Subcutaneous adipose tissue (tissue), 4 donors: ENCODE measurements around the gene ARL8A. TPM values are rescaled to one million over a fixed set of nuclear protein-coding genes. Genes with fewer than 3 reads are reported as not detected.

Source experiments
- total RNA-seq, 4 donors: library from RNA; depleted of rRNA; stranded (reverse); fragments of >200 nt; gene quantifications; one replicate each; pipeline ENCODE4 v1.1.0, GENCODE V29; 2016
- TF ChIP-seq, protein P1 (sequence below): fragments of 450-650 bp; IDR thresholded peaks from one replicate; pipeline ENCODE4 v1.5.1; 2016; ENCODE audit warnings: low read depth, mild to moderate bottlenecking, control low read depth, antibody characterized with exemption, moderate library complexity

Gene ARL8A
- total RNA-seq, 4 donors from 2014 or later: 28.5 to 52.0 (median 38.4) TPM

DNA sequence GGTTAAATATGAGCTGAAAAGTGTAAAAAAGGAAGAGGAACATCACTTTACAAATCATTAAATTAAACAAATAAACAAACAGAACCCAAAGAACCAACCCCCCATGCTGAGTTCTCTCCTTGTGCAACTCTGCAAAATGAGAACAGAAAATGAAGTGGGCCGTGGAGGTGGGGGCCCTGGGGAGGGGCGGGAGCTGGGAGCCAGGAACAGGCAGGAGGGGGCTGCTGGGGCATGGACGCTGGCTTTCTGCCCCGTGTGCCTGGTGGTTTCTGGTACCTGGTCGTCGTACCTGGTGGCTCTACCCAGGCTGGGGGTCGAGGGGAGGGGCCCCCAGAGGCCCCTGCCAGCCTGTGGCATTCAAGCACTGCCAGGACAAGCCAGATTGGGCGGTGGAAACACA lies 11.0 kb downstream of the ARL8A start:
- TF ChIP-seq, protein P1, sequence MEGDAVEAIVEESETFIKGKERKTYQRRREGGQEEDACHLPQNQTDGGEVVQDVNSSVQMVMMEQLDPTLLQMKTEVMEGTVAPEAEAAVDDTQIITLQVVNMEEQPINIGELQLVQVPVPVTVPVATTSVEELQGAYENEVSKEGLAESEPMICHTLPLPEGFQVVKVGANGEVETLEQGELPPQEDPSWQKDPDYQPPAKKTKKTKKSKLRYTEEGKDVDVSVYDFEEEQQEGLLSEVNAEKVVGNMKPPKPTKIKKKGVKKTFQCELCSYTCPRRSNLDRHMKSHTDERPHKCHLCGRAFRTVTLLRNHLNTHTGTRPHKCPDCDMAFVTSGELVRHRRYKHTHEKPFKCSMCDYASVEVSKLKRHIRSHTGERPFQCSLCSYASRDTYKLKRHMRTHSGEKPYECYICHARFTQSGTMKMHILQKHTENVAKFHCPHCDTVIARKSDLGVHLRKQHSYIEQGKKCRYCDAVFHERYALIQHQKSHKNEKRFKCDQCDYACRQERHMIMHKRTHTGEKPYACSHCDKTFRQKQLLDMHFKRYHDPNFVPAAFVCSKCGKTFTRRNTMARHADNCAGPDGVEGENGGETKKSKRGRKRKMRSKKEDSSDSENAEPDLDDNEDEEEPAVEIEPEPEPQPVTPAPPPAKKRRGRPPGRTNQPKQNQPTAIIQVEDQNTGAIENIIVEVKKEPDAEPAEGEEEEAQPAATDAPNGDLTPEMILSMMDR: no peak

DNA sequence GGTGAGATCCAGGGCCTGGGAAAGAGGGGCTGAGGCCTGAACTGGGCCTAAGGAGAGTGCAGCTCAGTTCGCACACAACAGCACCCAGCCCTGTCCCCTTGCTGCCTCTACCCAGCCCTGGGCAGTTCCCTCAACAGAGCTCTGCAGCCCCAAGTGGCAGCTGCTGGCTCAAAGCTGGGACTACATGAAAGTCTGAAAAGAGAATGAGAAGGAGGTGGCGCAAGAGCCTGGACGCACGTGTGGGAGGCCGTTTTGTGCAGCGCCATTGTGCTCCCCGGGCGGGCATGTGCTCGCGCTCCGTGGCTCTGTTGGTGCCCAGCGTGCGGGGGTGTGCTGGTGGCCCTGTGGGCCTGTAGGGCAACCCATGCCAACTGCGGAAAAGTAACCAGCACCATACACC lies 11.5 kb downstream of the ARL8A start:
- TF ChIP-seq, protein P1: no peak

DNA sequence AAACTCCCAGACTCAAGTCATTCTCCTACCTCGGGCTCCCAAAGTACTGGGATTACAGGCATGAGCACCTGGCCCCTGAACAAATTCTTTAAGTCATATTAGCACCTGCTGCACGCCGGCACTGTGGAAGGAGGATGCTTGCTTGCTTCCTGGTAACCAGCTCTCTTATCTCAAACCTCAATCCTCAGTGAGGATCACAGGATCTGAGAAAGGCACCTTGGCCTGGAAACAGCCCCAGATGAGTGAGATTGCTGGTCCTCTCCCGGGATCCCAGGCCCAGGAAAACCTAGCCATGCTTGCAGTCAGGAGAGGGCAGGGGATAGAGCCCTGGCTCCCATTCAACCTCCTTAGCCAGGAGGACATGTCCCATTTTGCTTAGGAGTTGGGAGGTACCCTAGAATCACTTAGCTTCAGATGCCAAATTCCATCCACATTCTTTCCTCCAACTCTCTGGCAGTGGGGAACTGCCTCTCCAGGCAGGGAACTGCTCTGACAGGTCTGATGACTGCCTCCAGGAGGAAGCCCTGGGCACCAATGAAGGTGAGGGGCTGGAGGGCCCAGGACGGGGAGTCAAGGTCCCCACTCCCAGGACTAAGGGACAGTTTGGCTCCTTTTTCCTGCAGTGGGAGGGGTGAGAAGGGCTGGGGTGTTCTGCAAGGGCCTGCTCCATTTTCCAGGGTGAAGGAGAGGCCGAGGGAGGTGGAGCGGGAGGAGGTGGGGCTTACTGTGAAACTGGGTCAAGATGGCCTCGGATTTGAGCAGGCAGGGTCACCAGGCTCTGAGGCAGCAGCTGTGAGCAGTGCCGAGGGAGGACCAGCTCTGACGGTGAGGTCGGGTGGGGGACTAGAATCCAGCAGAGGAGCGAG lies 12.3 kb downstream of the ARL8A start:
- TF ChIP-seq, protein P1: no peak

DNA sequence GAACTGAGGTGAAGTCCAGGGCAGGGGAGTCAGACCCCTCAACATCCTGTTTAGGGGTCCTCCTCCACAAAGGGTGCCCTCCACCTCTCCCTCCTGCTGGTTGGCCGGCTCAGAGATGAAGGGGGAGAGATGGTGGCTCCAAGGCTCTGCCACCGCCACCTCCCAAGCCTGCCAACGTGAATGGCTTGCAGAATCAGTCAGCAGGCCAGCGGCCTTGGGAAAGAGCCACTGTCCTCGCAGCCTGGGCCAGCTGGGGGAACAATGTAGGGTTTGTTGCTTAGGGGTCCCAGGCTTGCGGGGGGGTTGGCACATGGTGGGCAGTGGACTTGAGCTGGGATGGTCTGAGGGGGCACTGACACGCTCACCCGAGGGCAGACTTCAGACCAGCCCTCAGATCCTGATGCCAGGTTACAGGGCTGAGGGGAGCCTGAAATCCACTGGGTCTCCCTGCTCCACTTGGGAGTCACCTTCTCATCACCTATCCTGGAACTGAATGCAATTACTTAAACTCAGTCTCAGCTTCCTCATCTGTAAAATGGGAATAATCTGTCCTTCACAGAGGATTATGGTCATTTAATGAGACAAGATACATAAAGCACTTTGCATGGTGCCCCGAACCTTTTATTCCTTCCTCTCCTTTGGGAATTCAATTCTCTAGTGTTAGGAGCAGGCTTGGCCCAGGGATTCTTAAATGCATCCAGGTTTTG lies 13.6 kb downstream of the ARL8A start:
- TF ChIP-seq, protein P1: no peak

DNA sequence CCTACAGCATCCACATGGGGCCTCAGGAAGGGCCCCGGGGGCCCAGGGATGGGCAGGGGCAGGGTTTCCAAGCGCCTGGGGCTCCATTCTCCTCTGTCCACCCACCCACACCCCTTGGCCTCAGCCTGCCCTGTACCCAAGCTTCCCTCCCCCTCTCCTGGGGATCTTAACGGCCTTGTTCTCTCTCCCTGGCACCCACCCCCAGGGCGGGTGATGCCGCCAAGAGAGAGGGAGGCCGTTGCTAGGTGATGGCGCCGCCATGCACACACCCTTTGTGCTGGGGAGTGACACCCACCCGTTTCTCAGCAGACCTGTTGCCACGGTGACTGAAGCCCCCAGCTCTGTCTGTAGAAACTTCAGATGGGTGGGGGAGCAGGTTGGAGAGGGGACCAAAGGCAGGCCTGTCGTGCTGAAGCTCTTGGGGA lies 14.2 kb downstream of the ARL8A start:
- TF ChIP-seq, protein P1: no peak

DNA sequence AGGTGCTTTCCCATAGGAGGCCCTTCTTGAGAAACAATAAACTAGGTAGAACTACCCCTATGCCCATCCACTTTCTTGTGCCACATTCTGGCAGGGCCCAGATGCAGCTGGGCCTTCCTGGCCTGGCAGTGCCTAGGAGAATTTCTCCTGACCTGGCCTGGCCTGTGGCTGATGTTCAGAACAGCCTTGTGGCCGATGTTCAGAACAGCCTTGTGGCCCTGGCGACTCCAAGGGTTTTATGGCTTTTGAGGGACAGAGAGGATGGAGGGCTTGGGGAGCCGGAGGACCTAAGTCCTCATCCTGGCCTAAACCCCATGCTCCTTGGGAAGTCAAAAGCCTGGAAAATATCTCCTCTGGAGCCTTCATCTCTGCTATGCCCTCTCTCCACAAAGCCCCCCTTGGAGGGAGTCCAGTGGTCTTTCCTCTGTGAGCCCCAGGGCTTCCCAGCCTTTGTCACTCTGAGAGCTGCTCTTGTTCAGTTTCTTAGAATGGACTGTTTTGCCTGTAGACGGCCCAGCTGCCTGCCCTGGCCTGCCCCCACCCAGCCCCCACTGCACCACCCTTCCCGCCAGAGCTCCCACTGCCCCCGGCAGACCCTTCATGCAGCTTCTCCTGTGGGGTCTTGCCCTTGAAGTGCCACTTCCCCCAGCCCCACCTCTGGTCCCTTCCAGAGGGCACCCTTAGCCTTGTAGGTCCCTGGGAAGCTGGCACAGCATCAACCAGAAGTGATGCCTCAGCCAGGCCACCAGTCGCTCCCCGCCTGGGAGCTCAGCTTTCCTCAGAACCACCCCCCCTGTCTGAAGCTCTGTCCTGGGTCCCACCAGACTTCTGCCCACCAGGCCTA lies 14.9 kb downstream of the ARL8A start:
- TF ChIP-seq, protein P1: no peak
